ENCODE measurements around the gene OCA2. TPM values are rescaled to one million over a fixed set of nuclear protein-coding genes. Genes with fewer than 3 reads are reported as not detected.

OCA2 gene
- total RNA-seq, 1 experiment from 2014 or later = not detected

- H3K4me3 Mint-ChIP-seq (ENCODE audit: unreplicated experiment) = no peak overlapping the region
- no peak overlapping the region for H3K27ac Mint-ChIP-seq (ENCODE audit: low read depth, unreplicated experiment)
- no peaks in the 10 kb centered on the region for H3K4me1 Mint-ChIP-seq (ENCODE audit: insufficient read depth, unreplicated experiment)
- H3K27me3 Mint-ChIP-seq (ENCODE audit: insufficient read depth, unreplicated experiment) = no peaks in the 10 kb centered on the region
- H3K36me3 Mint-ChIP-seq (ENCODE audit: insufficient read depth, unreplicated experiment) = no peaks in the 10 kb centered on the region
- no TSS peak for BruUV-seq (replicated peaks)
- CTCF ChIA-PET = interaction anchor here (0.6 kb wide), 1 partner anchor 67 kb away, joined by 3 read pairs; no protein-coding TSS in a partner anchor
- DNase-seq (ENCODE audit: unreplicated experiment) = no peak
- POLR2A ChIA-PET = no interaction called here
- TF ChIP-seq, protein P1, sequence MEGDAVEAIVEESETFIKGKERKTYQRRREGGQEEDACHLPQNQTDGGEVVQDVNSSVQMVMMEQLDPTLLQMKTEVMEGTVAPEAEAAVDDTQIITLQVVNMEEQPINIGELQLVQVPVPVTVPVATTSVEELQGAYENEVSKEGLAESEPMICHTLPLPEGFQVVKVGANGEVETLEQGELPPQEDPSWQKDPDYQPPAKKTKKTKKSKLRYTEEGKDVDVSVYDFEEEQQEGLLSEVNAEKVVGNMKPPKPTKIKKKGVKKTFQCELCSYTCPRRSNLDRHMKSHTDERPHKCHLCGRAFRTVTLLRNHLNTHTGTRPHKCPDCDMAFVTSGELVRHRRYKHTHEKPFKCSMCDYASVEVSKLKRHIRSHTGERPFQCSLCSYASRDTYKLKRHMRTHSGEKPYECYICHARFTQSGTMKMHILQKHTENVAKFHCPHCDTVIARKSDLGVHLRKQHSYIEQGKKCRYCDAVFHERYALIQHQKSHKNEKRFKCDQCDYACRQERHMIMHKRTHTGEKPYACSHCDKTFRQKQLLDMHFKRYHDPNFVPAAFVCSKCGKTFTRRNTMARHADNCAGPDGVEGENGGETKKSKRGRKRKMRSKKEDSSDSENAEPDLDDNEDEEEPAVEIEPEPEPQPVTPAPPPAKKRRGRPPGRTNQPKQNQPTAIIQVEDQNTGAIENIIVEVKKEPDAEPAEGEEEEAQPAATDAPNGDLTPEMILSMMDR (IDR thresholded peaks at IDR 0.05; ENCODE audit: unreplicated experiment) = no peak
- intact Hi-C loops (cut with micrococcal nuclease) = no loop called here
- peaks cover 37% of the 10 kb centered on the region for H3K9me3 Mint-ChIP-seq (ENCODE audit: unreplicated experiment)
Observed at GRCh38 chr15:27912283-27912682, 186.8 kb downstream of the OCA2 start.

- DNase-seq (ENCODE audit: unreplicated experiment) = no peak
- intact Hi-C loops (cut with micrococcal nuclease) = no loop called here
- TF ChIP-seq, protein P1 (IDR thresholded peaks at IDR 0.05; ENCODE audit: unreplicated experiment) = no peak
- Mint-ChIP-seq H3K36me3 (ENCODE audit: insufficient read depth, unreplicated experiment) (no peaks in the 10 kb centered on the region), H3K27me3 (ENCODE audit: insufficient read depth, unreplicated experiment) (no peaks in the 10 kb centered on the region), H3K4me3 (ENCODE audit: unreplicated experiment) (no peak overlapping the region), H3K27ac (ENCODE audit: low read depth, unreplicated experiment) (no peak overlapping the region), H3K9me3 (ENCODE audit: unreplicated experiment) (peaks cover 31% of the 10 kb centered on the region), H3K4me1 (ENCODE audit: insufficient read depth, unreplicated experiment) (no peaks in the 10 kb centered on the region)
- BruUV-seq (replicated peaks) = no TSS peak
- POLR2A ChIA-PET = no interaction called here
- CTCF ChIA-PET = no interaction called here
Observed at GRCh38 chr15:27906802-27907201, 192.3 kb downstream of the OCA2 start.

- BruUV-seq (replicated peaks) = no TSS peak
- CTCF ChIA-PET = no interaction called here
- Mint-ChIP-seq H3K4me3 (ENCODE audit: unreplicated experiment) (no peak overlapping the region), H3K27me3 (ENCODE audit: insufficient read depth, unreplicated experiment) (no peaks in the 10 kb centered on the region), H3K9me3 (ENCODE audit: unreplicated experiment) (peaks cover 28% of the 10 kb centered on the region), H3K36me3 (ENCODE audit: insufficient read depth, unreplicated experiment) (no peaks in the 10 kb centered on the region), H3K4me1 (ENCODE audit: insufficient read depth, unreplicated experiment) (no peaks in the 10 kb centered on the region), H3K27ac (ENCODE audit: low read depth, unreplicated experiment) (no peak overlapping the region)
- DNase-seq (ENCODE audit: unreplicated experiment) = no peak
- POLR2A ChIA-PET = no interaction called here
- TF ChIP-seq, protein P1 (IDR thresholded peaks at IDR 0.05; ENCODE audit: unreplicated experiment) = no peak
- intact Hi-C loops (cut with micrococcal nuclease) = no loop called here
Observed at GRCh38 chr15:27903405-27903804, 195.7 kb downstream of the OCA2 start.

- no peak for DNase-seq (ENCODE audit: unreplicated experiment)
- intact Hi-C loops (cut with micrococcal nuclease) = no loop called here
- H3K4me1 Mint-ChIP-seq (ENCODE audit: insufficient read depth, unreplicated experiment) = no peaks in the 10 kb centered on the region
- TF ChIP-seq, protein P1 (IDR thresholded peaks at IDR 0.05; ENCODE audit: unreplicated experiment) = no peak
- BruUV-seq (replicated peaks) = no TSS peak
- no peak overlapping the region for H3K4me3 Mint-ChIP-seq (ENCODE audit: unreplicated experiment)
- no peaks in the 10 kb centered on the region for H3K27me3 Mint-ChIP-seq (ENCODE audit: insufficient read depth, unreplicated experiment)
- no peak overlapping the region for H3K27ac Mint-ChIP-seq (ENCODE audit: low read depth, unreplicated experiment)
- H3K36me3 Mint-ChIP-seq (ENCODE audit: insufficient read depth, unreplicated experiment) = no peaks in the 10 kb centered on the region
- CTCF ChIA-PET = no interaction called here
- POLR2A ChIA-PET = no interaction called here
- peaks cover 28% of the 10 kb centered on the region for H3K9me3 Mint-ChIP-seq (ENCODE audit: unreplicated experiment)
Observed at GRCh38 chr15:27902680-27903385, 196.3 kb downstream of the OCA2 start.
